SK-N-SH (cell line): ENCODE measurements around the gene KMT5B. TPM values are rescaled to one million over a fixed set of nuclear protein-coding genes. Genes with fewer than 3 reads are reported as not detected.

ENCODE experiments used
- CTCF ChIA-PET: fragments of 300-600, 350-600 bp; formaldehyde crosslinking; extraction: SDS; loops from one replicate; lab custom pipeline; 2021; lab: Yijun Ruan, JAX
- POLR2A ChIA-PET: fragments of 350-600 bp; sonication (Branson Sonifier 250); formaldehyde crosslinking; extraction: SDS; loops from one replicate; lab custom pipeline; 2020; ENCODE audit warnings: antibody characterized with exemption, inconsistent platforms; lab: Yijun Ruan, JAX
- DNase-seq: peaks from one replicate; pipeline ENCODE4 v3.0.0; 2012
- H2AFZ ChIP-seq: fragments of 200-600 bp; sonication (generic); 2 replicates; pipeline ENCODE4 v1.8.1; 2016; ENCODE audit warnings: antibody characterized with exemption, mild to moderate bottlenecking, low read depth
- H3F3A ChIP-seq: fragments of 200-600 bp; sonication (generic); replicated peaks from 2 replicates; pipeline ENCODE3; 2016; ENCODE audit warnings: antibody characterized with exemption, mild to moderate bottlenecking; ENCODE audit not compliant: insufficient read depth
- H3K27ac ChIP-seq, 2 experiments: fragments of 200-500 bp in 1 of 2; fragments of 200-600 bp in 1 of 2; sonication (Bioruptor generic) in 1 of 2; sonication (generic), shearing (Covaris generic) in 1 of 2; 2 replicates each; pipeline versions ENCODE4 v1.5.1 to v1.6.1; 2014 to 2016; ENCODE audit warnings: low read depth in 2 of 2, inconsistent platforms in 1 of 2, low read length in 1 of 2, mild to moderate bottlenecking in 1 of 2, mixed read lengths in 1 of 2
- H3K27me3 ChIP-seq: fragments of 200-600 bp; sonication (generic), shearing (Covaris generic); 2 replicates; pipeline ENCODE4 v1.6.1; 2016; ENCODE audit warnings: mixed run types; ENCODE audit not compliant: insufficient read depth
- H3K36me3 ChIP-seq, 2 experiments: fragments of 200-500 bp in 1 of 2; fragments of 200-600 bp in 1 of 2; sonication (Bioruptor generic) in 1 of 2; sonication (generic) in 1 of 2; replicated peaks in 1 of 2; 2 replicates each; pipeline versions ENCODE3 to v1.5.1; 2014 to 2016; ENCODE audit warnings: low read length in 1 of 2, mild to moderate bottlenecking in 1 of 2; ENCODE audit not compliant: insufficient read depth in 2 of 2, control insufficient read depth in 1 of 2
- H3K4me1 ChIP-seq, 2 experiments: fragments of 200-500 bp in 1 of 2; fragments of 200-600 bp in 1 of 2; sonication (Bioruptor generic) in 1 of 2; sonication (generic), shearing (Covaris generic) in 1 of 2; 2 replicates each; pipeline versions ENCODE4 v1.5.1 to v1.6.1; 2014 to 2016; ENCODE audit warnings: low read depth in 1 of 2, low read length in 1 of 2, mixed run types in 1 of 2; ENCODE audit not compliant: insufficient read depth in 2 of 2, control insufficient read depth in 1 of 2
- H3K4me2 ChIP-seq: fragments of 200-600 bp; sonication (generic), shearing (Covaris generic); 2 replicates; pipeline ENCODE4 v1.6.1; 2017; ENCODE audit warnings: mixed run types
- H3K4me3 ChIP-seq, 2 experiments: fragments of 200-500 bp in 1 of 2; fragments of 200-600 bp in 1 of 2; sonication (Bioruptor generic) in 1 of 2; sonication (generic), shearing (Covaris generic) in 1 of 2; 2 replicates each; pipeline versions ENCODE4 v1.5.1 to v1.8.1; 2014 to 2016; ENCODE audit warnings: low read depth in 2 of 2, inconsistent platforms in 1 of 2, low read length in 1 of 2, mild to moderate bottlenecking in 1 of 2, mixed read lengths in 1 of 2, moderate library complexity in 1 of 2
- H3K79me2 ChIP-seq: fragments of 200-600 bp; sonication (generic); 2 replicates; pipeline ENCODE4 v1.8.1; 2017; ENCODE audit warnings: mild to moderate bottlenecking; ENCODE audit not compliant: insufficient read depth
- H3K9ac ChIP-seq: fragments of 200-600 bp; sonication (generic); 2 replicates; pipeline ENCODE4 v1.6.1; 2017; ENCODE audit warnings: mixed run types
- H3K9me2 ChIP-seq: fragments of 200-600 bp; sonication (generic); 2 replicates; pipeline ENCODE4 v1.6.1; 2017; ENCODE audit warnings: mixed run types
- H3K9me3 ChIP-seq: fragments of 200-600 bp; sonication (generic); 2 replicates; pipeline ENCODE4 v1.6.1; 2017; ENCODE audit warnings: mixed run types, mild to moderate bottlenecking, moderate library complexity
- H4K20me1 ChIP-seq: fragments of 200-600 bp; sonication (generic); 2 replicates; pipeline ENCODE4 v1.6.1; 2017; ENCODE audit warnings: mild to moderate bottlenecking, mixed run types; ENCODE audit not compliant: insufficient read depth
- FOSL2 ChIP-seq: IDR thresholded peaks from 2 replicates; pipeline ENCODE4 v1.4.0; 2012; ENCODE audit warnings: low read depth, mild to moderate bottlenecking, moderate library complexity, borderline replicate concordance
- FOXJ3 ChIP-seq: sonication (generic); formaldehyde crosslinking; IDR thresholded peaks from 2 replicates; pipeline ENCODE4 v1.5.1; 2020; ENCODE audit warnings: mild to moderate bottlenecking, missing genetic modification reagents
- FOXM1 ChIP-seq: IDR thresholded peaks from 2 replicates; pipeline ENCODE4 v1.4.0; 2012; ENCODE audit warnings: low read depth, mild to moderate bottlenecking
- GATA2 ChIP-seq: sonication (generic); formaldehyde crosslinking; IDR thresholded peaks from 2 replicates; pipeline ENCODE4 v1.5.0; 2020; ENCODE audit warnings: mild to moderate bottlenecking, missing genetic modification reagents
- MEF2A ChIP-seq: IDR thresholded peaks from 2 replicates; pipeline ENCODE4 v1.4.0; 2012; ENCODE audit warnings: low read depth, borderline replicate concordance
- MXI1 ChIP-seq: IDR thresholded peaks from 2 replicates; pipeline ENCODE4 v1.6.1; 2012; ENCODE audit warnings: mild to moderate bottlenecking, low read depth, low read length, improper control_type of control experiment
- NRF1 ChIP-seq: IDR thresholded peaks from 2 replicates; pipeline ENCODE4 v1.6.1; 2012; ENCODE audit warnings: low read depth, mild to moderate bottlenecking, low read length
- POLR2AphosphoS5 ChIP-seq: IDR thresholded peaks from 2 replicates; pipeline ENCODE4 v1.6.1; 2012; ENCODE audit warnings: low read depth, low read length
- RFX5 ChIP-seq: IDR thresholded peaks from 2 replicates; pipeline ENCODE4 v1.6.1; 2012; ENCODE audit warnings: mild to moderate bottlenecking, improper control_type of control experiment, low read length
- RXRA ChIP-seq: IDR thresholded peaks from 2 replicates; pipeline ENCODE4 v1.4.0; 2012; ENCODE audit warnings: low read depth, mild to moderate bottlenecking, borderline replicate concordance
- TAF1 ChIP-seq: IDR thresholded peaks from 2 replicates; pipeline ENCODE4 v1.6.1; 2012; ENCODE audit warnings: low read depth, mild to moderate bottlenecking, low read length, moderate library complexity, borderline replicate concordance
- TEAD4 ChIP-seq: IDR thresholded peaks from 2 replicates; pipeline ENCODE4 v1.4.0; 2012; ENCODE audit warnings: mild to moderate bottlenecking, borderline replicate concordance; ENCODE audit not compliant: insufficient read depth
- YY1 ChIP-seq: IDR thresholded peaks from 2 replicates; pipeline ENCODE4 v1.4.0; 2012; ENCODE audit warnings: low read depth, mild to moderate bottlenecking
- WGBS: methylation state at CpG from one replicate; pipeline ENCODE4 v1.1.6; 2017; ENCODE audit warnings: low lambda C conversion rate; 5-methylcytosine and 5-hydroxymethylcytosine counted together
- polyA plus RNA-seq, 3 experiments: library from polyadenylated mRNA; depleted of rRNA; stranded (reverse); fragments of >200 nt; gene quantifications; 2 replicates each; pipeline ENCODE4 v1.2.3, GENCODE V29; 2012
- TF ChIP-seq, protein P1 (sequence below): IDR thresholded peaks from 2 replicates; pipeline ENCODE4 v1.6.1; 2012; ENCODE audit warnings: mild to moderate bottlenecking, low read depth, low read length, moderate library complexity
- TF ChIP-seq, protein P2 (sequence below): IDR thresholded peaks from 2 replicates; pipeline ENCODE4 v1.4.0; 2012; ENCODE audit warnings: low read depth, borderline replicate concordance
- TF ChIP-seq, protein P3 (sequence below): IDR thresholded peaks from 2 replicates; pipeline ENCODE4 v1.4.0; 2012; ENCODE audit warnings: low read depth
- TF ChIP-seq, protein P4 (sequence below): fragments of 150-350 bp; IDR thresholded peaks from 2 replicates; pipeline ENCODE4 v1.6.1; 2017; ENCODE audit warnings: antibody characterized with exemption, low read length, low read depth, borderline replicate concordance

Gene KMT5B
- polyA plus RNA-seq, 1 of the 3 experiments (the other 2 are of a cell fraction), result 10.4 TPM

DNA sequence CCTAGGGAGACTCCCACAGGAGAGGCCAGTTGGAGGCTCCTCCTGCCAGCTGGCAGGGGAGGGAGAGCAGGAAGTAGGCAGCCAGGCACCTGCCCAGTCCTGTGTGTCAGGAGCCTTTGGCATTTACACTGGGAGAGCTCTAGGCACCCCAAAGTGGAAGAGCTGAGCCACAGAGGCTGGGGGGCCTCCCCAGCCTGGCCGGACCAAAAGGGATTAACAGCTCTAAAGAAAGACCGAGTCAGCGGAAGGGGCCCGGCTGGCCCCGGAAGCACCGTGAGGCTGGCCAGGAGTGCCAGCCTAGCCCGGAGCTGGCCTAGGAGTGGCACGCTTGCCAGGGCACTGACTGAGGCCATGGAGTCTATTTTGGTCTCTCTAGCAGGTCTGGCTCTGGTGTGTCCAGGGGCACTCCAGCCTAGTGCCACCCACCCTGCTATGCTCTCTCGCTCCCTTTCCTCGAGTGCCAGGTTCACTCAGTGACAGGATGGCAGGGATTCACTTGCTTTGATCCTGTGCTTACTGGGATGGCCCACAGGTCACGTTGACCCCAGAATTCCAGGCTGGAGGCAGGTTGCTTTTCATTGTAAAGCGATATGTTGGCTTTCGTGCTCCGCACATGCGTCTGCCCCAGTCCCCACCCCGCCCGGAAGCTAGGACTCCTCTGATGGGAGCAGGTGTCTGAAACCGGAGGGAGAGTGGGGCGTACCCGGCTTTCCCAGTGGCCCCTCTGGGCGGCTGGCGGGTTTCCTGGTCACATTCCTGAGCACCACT lies 3.3 kb upstream of the KMT5B start:
- Histone ChIP-seq H2AFZ (no peak overlapping the region), H3K36me3 (no peaks in the 10 kb centered on the region), H3K9me3 (no peaks in the 10 kb centered on the region)

DNA sequence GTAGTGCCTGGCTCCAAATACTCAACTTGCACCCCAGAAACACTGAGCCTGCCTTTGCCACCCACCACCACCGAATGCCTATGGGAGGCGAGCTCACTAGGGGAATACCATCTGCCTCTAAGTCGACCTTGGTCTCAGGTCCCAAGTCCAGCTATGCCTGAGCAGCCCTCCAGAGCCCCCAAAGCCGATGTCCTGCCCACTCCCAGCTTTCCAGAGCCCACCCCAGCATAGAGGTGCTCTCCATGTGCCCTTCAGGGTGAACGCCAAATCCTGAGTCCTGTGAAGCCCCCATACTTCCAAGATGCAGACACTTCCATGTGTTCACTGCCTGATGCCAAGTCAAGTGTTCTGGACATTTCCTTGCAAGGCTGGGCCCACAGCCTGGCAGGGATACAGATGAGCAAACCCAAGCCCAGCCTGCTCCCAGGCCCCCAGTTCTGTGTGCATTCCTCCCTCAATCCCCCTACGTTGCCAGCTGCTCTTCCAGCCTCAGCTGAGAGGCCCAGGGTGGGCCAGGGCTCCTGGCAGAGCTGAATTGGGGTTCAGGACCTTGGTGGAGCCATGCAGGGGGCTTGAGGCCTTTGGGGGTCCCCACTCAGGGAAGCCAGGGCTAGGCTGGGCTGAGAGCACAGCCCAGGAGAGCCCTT lies 2.6 kb upstream of the KMT5B start:
- CTCF ChIA-PET, result interaction anchor here (0.7 to 1.7 kb wide), 3 partner anchors 13 to 83 kb away, joined by 3 to 7 read pairs (median 4); no protein-coding TSS in a partner anchor
- Histone ChIP-seq H3K79me2 (peaks cover 20% of the 10 kb centered on the region), H3K4me3 (no peak overlapping the region), H3K27me3 (peaks cover 4% of the 10 kb centered on the region), H4K20me1 (peaks cover 19% of the 10 kb centered on the region), H3K9ac (no peak overlapping the region), H3K4me2 (no peak overlapping the region), H3K9me3 (no peaks in the 10 kb centered on the region), H3K36me3 (no peaks in the 10 kb centered on the region), H3K4me1 (peaks cover 11 to 21% of the 10 kb centered on the region in 2 experiments; a peak in 3 of 4 replicates), H3F3A (peaks cover 1% of the 10 kb centered on the region), H2AFZ (no peak overlapping the region), H3K9me2 (no peaks in the 10 kb centered on the region), H3K27ac (no peak overlapping the region)
- peak; percentile 12 for DNase-seq
- POLR2A ChIA-PET, result interaction anchor here (0.6 to 0.7 kb wide), 2 partner anchors 118 to 632 kb away, joined by 3 read pairs; partner anchors contain the start of gene GSTP1
- 79% methylated on average over 4 of the region's 6 CpGs for WGBS
- TF ChIP-seq FOSL2, result no peak
- no peak for TF ChIP-seq MEF2A
- TF ChIP-seq POLR2AphosphoS5, result no peak
- TF ChIP-seq, protein P1, sequence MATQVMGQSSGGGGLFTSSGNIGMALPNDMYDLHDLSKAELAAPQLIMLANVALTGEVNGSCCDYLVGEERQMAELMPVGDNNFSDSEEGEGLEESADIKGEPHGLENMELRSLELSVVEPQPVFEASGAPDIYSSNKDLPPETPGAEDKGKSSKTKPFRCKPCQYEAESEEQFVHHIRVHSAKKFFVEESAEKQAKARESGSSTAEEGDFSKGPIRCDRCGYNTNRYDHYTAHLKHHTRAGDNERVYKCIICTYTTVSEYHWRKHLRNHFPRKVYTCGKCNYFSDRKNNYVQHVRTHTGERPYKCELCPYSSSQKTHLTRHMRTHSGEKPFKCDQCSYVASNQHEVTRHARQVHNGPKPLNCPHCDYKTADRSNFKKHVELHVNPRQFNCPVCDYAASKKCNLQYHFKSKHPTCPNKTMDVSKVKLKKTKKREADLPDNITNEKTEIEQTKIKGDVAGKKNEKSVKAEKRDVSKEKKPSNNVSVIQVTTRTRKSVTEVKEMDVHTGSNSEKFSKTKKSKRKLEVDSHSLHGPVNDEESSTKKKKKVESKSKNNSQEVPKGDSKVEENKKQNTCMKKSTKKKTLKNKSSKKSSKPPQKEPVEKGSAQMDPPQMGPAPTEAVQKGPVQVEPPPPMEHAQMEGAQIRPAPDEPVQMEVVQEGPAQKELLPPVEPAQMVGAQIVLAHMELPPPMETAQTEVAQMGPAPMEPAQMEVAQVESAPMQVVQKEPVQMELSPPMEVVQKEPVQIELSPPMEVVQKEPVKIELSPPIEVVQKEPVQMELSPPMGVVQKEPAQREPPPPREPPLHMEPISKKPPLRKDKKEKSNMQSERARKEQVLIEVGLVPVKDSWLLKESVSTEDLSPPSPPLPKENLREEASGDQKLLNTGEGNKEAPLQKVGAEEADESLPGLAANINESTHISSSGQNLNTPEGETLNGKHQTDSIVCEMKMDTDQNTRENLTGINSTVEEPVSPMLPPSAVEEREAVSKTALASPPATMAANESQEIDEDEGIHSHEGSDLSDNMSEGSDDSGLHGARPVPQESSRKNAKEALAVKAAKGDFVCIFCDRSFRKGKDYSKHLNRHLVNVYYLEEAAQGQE, result no peak
- no peak for TF ChIP-seq RFX5
- no peak for TF ChIP-seq NRF1
- TF ChIP-seq TAF1, result no peak
- no peak for TF ChIP-seq RXRA
- TF ChIP-seq GATA2 (CRISPR knock-in tag), result no peak
- TF ChIP-seq, protein P2, sequence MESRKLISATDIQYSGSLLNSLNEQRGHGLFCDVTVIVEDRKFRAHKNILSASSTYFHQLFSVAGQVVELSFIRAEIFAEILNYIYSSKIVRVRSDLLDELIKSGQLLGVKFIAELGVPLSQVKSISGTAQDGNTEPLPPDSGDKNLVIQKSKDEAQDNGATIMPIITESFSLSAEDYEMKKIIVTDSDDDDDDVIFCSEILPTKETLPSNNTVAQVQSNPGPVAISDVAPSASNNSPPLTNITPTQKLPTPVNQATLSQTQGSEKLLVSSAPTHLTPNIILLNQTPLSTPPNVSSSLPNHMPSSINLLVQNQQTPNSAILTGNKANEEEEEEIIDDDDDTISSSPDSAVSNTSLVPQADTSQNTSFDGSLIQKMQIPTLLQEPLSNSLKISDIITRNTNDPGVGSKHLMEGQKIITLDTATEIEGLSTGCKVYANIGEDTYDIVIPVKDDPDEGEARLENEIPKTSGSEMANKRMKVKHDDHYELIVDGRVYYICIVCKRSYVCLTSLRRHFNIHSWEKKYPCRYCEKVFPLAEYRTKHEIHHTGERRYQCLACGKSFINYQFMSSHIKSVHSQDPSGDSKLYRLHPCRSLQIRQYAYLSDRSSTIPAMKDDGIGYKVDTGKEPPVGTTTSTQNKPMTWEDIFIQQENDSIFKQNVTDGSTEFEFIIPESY, result no peak
- TF ChIP-seq, protein P3, sequence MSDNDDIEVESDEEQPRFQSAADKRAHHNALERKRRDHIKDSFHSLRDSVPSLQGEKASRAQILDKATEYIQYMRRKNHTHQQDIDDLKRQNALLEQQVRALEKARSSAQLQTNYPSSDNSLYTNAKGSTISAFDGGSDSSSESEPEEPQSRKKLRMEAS, result no peak
- no peak for TF ChIP-seq FOXJ3 (CRISPR knock-in tag)
- TF ChIP-seq, protein P4, sequence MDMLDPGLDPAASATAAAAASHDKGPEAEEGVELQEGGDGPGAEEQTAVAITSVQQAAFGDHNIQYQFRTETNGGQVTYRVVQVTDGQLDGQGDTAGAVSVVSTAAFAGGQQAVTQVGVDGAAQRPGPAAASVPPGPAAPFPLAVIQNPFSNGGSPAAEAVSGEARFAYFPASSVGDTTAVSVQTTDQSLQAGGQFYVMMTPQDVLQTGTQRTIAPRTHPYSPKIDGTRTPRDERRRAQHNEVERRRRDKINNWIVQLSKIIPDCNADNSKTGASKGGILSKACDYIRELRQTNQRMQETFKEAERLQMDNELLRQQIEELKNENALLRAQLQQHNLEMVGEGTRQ, result no peak
- TF ChIP-seq FOXM1, result no peak
- TF ChIP-seq YY1, result no peak
- no peak for TF ChIP-seq TEAD4

More for the DNA sequence above, 3.3 kb upstream of the KMT5B start:
- Histone ChIP-seq H3F3A (no peaks in the 10 kb centered on the region), H4K20me1 (peaks cover 12% of the 10 kb centered on the region), H3K9ac (no peak overlapping the region), H3K9me2 (no peaks in the 10 kb centered on the region), H3K79me2 (peaks cover 13% of the 10 kb centered on the region), H3K27ac (no peak overlapping the region), H3K27me3 (peaks cover 4% of the 10 kb centered on the region)
- ChIA-PET POLR2A (interaction anchor here (0.6 to 0.7 kb wide), 2 partner anchors 118 to 633 kb away, joined by 3 read pairs; partner anchors contain the start of gene GSTP1), CTCF (interaction anchor here (0.8 to 1.6 kb wide), 2 partner anchors 35 to 82 kb away, joined by 3 to 4 read pairs; no protein-coding TSS in a partner anchor)
- DNase-seq, result no peak
- WGBS, result 87% methylated on average over 20 of the region's 22 CpGs
- no peak for TF ChIP-seq GATA2 (CRISPR knock-in tag)
- no peak for TF ChIP-seq TEAD4
- TF ChIP-seq, protein P3, result no peak
- no peak for TF ChIP-seq MXI1
- TF ChIP-seq, all 33 proteins: peak for 0
- Histone ChIP-seq H3K4me3 (no peak overlapping the region), H3K4me2 (no peak overlapping the region), H3K4me1 (peaks cover 11 to 14% of the 10 kb centered on the region in 2 experiments; a peak in 3 of 4 replicates)
